Measurements from ENCODE around the gene EPHA5. TPM values are rescaled to one million over a fixed set of nuclear protein-coding genes. Genes with fewer than 3 reads are reported as not detected.

Gene EPHA5
- not detected in 2 replicates for total RNA-seq (2011; cell fraction: chromatin; rRNA removed; ENCODE audit: low replicate concordance)
- under 0.01 TPM in 1 of 2 replicates, not detected in the other for total RNA-seq (2011; cell fraction: nucleolus; rRNA removed)
- not detected in 2 replicates for total RNA-seq (2011; cell fraction: nucleoplasm; rRNA removed)
- total RNA-seq (2014; rRNA removed) (not detected in 2 replicates), total RNA-seq (2014; rRNA removed; fragmentation: Illumina TruSeq; extraction: Trizol) (not detected in 2 replicates), total RNA-seq (2015; rRNA removed; fragmentation: Illumina TruSeq; extraction: Trizol) (not detected in 2 replicates), total RNA-seq (2021) (not detected in 2 replicates), polyA plus RNA-seq (2011; rRNA removed) (0.04 TPM in 1 of 2 replicates, not detected in the other), polyA plus RNA-seq (2014; fragmentation: Illumina TruSeq; extraction: Trizol) (not detected in 2 replicates), polyA plus RNA-seq (2014; fragmentation: Nextera tagmentation; extraction: Ambion mirVana) (not detected), polyA plus RNA-seq (2014; rRNA removed) (not detected in 2 replicates), polyA minus RNA-seq (2011; rRNA and poly(A)+ RNA removed) (0.32 TPM in 1 of 2 replicates, not detected in the other), Bru-seq, nascent RNA (percentile 2 among the genes with signal in this experiment), BruChase-seq, experiment 1, labeled RNA remaining after a 2-hour chase (percentile 1 among the genes with signal in this experiment), BruChase-seq, experiment 2, labeled RNA remaining after a 6-hour chase (percentile 0 among the genes with signal in this experiment)
- 0.03 TPM in 1 of 2 replicates, not detected in the other for polyA plus RNA-seq (2011; cell fraction: cytosol; rRNA removed)
- polyA plus RNA-seq (2011; cell fraction: nucleus; rRNA removed): 0.10 TPM in 1 of 2 replicates, not detected in the other
- polyA plus RNA-seq (2012): not detected in 2 replicates
- 0.10 TPM in 1 of 2 replicates, not detected in the other for polyA minus RNA-seq (2011; cell fraction: cytosol; rRNA and poly(A)+ RNA removed)
- polyA minus RNA-seq (2011; cell fraction: nucleus; rRNA and poly(A)+ RNA removed): 0.13 TPM in 1 of 2 replicates, not detected in the other
- long read RNA-seq, experiment 1, partial matches to known transcripts: 0 of 1 reads
- long read RNA-seq, experiment 1, other reads (novel, unspliced or antisense): 1 of 1 reads
- long read RNA-seq, experiment 2: 0 reads
- long read RNA-seq, experiment 3: 0 reads

- H3K4me2 ChIP-seq (ENCODE audit: insufficient read depth, low read length): no peak within 1 kb of the TSS
- DNase-seq (ENCODE audit: extremely low read depth in 1 of 4, low spot score in 3 of 4) (peak in 1 of 4 experiments; percentile 16), FAIRE-seq (no peak), ATAC-seq (peak; percentile 57)
- H3K36me3 ChIP-seq (ENCODE audit: control insufficient read depth, insufficient read depth, low read length): no peaks in the 10 kb centered on the region
- H3K79me2 ChIP-seq (ENCODE audit: control insufficient read depth, insufficient read depth, low read length): no peaks in the 10 kb centered on the region
- CTCF ChIA-PET (ENCODE audit: low intra/inter-chr PET ratio): no interaction called here
- H3K4me3 ChIP-seq: no peak within 1 kb of the TSS
- no peaks in the 10 kb centered on the region for H3K9me1 ChIP-seq (ENCODE audit: control insufficient read depth, insufficient read depth, low read length)
- no peaks in the 10 kb centered on the region for H4K20me1 ChIP-seq (replicated peaks; ENCODE audit: control insufficient read depth, insufficient read depth, low read length)
- BruUV-seq (replicated peaks): no TSS peak
- H3K27ac ChIP-seq (ENCODE audit: extremely low read depth, low read depth, low read length): no peak within 1 kb of the TSS
- intact Hi-C loops (cut with micrococcal nuclease): no loop called here
- TF ChIP-seq E2F6 (IDR thresholded peaks at IDR 0.05; ENCODE audit: borderline replicate concordance in 1 of 2, extremely low read depth in 1 of 2, insufficient read depth in 1 of 2, insufficient read length in 1 of 2, low read depth in 1 of 2, low read length in 1 of 2, poor library complexity in 1 of 2, severe bottlenecking in 1 of 2) (peak in 1 of 2 experiments; percentile 75), PTBP1 (IDR thresholded peaks at IDR 0.05; ENCODE audit: low read depth, low read length) (no peak)
- H3K27me3 ChIP-seq (ENCODE audit: control insufficient read depth in 2 of 2, insufficient read depth in 2 of 2, low read length in 2 of 2): no peaks in the 10 kb centered on the region
- H3K4me1 ChIP-seq (replicated peaks in 1 of 2; ENCODE audit: control insufficient read depth in 2 of 2, insufficient read depth in 2 of 2, low read length in 2 of 2): peaks cover 0 to 9% of the 10 kb centered on the region in 2 experiments; a peak in 2 of 5 replicates
- POLR2A ChIA-PET: no interaction called here
- H3K9me3 ChIP-seq (replicated peaks; ENCODE audit: control insufficient read depth, insufficient read depth, low read depth, low read length): no peaks in the 10 kb centered on the region
- in situ Hi-C loops (cut with MboI): no loop called here
- no peak within 1 kb of the TSS for H3K9ac ChIP-seq (ENCODE audit: insufficient read depth in 1 of 2, low read depth in 2 of 2, low read length in 2 of 2)
- 1% methylated on average over 34 of the region's 51 CpGs for WGBS (ENCODE audit: insufficient coverage, low coverage, missing lambda C conversion rate)
- no peak within 1 kb of the TSS for H2AFZ ChIP-seq (ENCODE audit: low read depth, low read length)
Measured at GRCh38 chr4:65670331-65671031, at the start of gene EPHA5. Gene EPHA5 (minus strand): TSS chr4:65670489. CDS start chr4:65669742, 747 bp downstream.

Measured in K562 (cell line).